GM12892 (cell line): Measurements from ENCODE around the gene KITLG.

Experiments
- POLR2A ChIP-seq: IDR thresholded peaks from 2 replicates; pipeline ENCODE4 v1.6.1; 2011; ENCODE audit warnings: low read depth, low read length, control low read depth
- POLR2AphosphoS5 ChIP-seq: IDR thresholded peaks from 2 replicates; pipeline ENCODE4 v1.6.1; 2011; ENCODE audit warnings: low read depth, low read length, control low read depth
- TAF1 ChIP-seq: IDR thresholded peaks from 2 replicates; pipeline ENCODE4 v1.6.1; 2011; ENCODE audit warnings: low read depth, mild to moderate bottlenecking, control low read depth, low read length, borderline replicate concordance

- TF ChIP-seq POLR2A (no peak), POLR2AphosphoS5 (no peak), TAF1 (no peak)
Observed at GRCh38 chr12:88562846-88563582, 17.3 kb downstream of the KITLG start.
